Adrenal gland (tissue), 12 donors: Measurements from ENCODE around the gene GTSE1. TPM values are rescaled to one million over a fixed set of nuclear protein-coding genes. Genes with fewer than 3 reads are reported as not detected.

Experiments used
- DNase-seq, 7 donors: peaks; one replicate each; pipeline ENCODE4 v3.0.0-alpha.2; 2019 to 2020
- H3K27ac ChIP-seq, 5 donors: fragments of 200-600 bp; sonication (generic) in 4 of 5; 1 replicate in 3 of 5; 2 replicates in 2 of 5; pipeline versions ENCODE4 v1.5.1 to v1.8.0; 2016 to 2020; ENCODE audit warnings: mild to moderate bottlenecking in 1 of 5
- H3K27me3 ChIP-seq: fragments of 200-600 bp; 2 replicates; pipeline ENCODE4 v1.8.0; 2021
- H3K36me3 ChIP-seq, 2 donors: fragments of 200-600 bp; replicated peaks in 1 of 2; 1 replicate in 1 of 2; 2 replicates in 1 of 2; pipeline versions ENCODE4 v1.5.1 to v1.8.0; 2018 to 2022
- H3K4me1 ChIP-seq, 2 donors: fragments of 200-600 bp; replicated peaks in 1 of 2; 1 replicate in 1 of 2; 2 replicates in 1 of 2; pipeline versions ENCODE4 v1.5.1 to v1.8.0; 2018 to 2021
- H3K4me3 ChIP-seq, 4 donors: fragments of 200-600 bp; sonication (generic) in 3 of 4; one replicate each; pipeline ENCODE4 v1.5.1; 2016 to 2018
- H3K9me3 ChIP-seq, 3 donors: fragments of 200-600 bp; sonication (generic) in 1 of 3; replicated peaks in 1 of 3; 1 replicate in 2 of 3; 2 replicates in 1 of 3; pipeline versions ENCODE4 v1.5.1 to v1.8.0; 2016 to 2021
- POLR2A ChIP-seq, 2 donors: fragments of 450-650 bp; IDR thresholded peaks; one replicate each; pipeline ENCODE4 v1.6.1; 2017; ENCODE audit warnings: antibody characterized with exemption in 2 of 2, mild to moderate bottlenecking in 2 of 2, moderate library complexity in 1 of 2
- WGBS, 4 donors: extraction: QIAGEN DNeasy Blood & Tissue Kit in 2 of 4; methylation state at CpG; one replicate each; pipeline versions ENCODE4 v1.1.5 to v1.1.7; 2013 to 2017; 5-methylcytosine and 5-hydroxymethylcytosine counted together
- intact Hi-C, 2 donors: fragments of 100-400 bp; cut with DNase I; formaldehyde crosslinking; loops; one replicate each; pipeline versions ENCODE4 v1.14.1 to v1.15.0; 2022 to 2023
- polyA plus RNA-seq, 3 donors: library from polyadenylated mRNA; stranded (reverse); fragments of 200-250 nt in 2 of 3; fragments of 350-450 nt in 1 of 3; fragmentation: Illumina TruSeq in 1 of 3; extraction: RNeasy Lipid Tissue Mini Kit (QIAGEN cat#74804) in 1 of 3; gene quantifications; one replicate each; pipeline ENCODE4 v1.2.3, GENCODE V29; 2013 to 2014
- total RNA-seq, 9 donors: library from RNA; depleted of rRNA in 4 of 9; stranded (reverse); fragments of >200 nt in 4 of 9; fragments of 120-200 nt in 1 of 9; fragmentation: NEBNext Ultra II Directional in 1 of 9; extraction: Animal tissue kit (Norgen Biotek cat#: 25700) in 1 of 9; gene quantifications; one replicate each; pipeline versions ENCODE4 v1.1.0 to v1.2.4, GENCODE V29; 2013 to 2023
- TF ChIP-seq, protein P1 (sequence below), 6 experiments: fragments of 450-650 bp in 4 of 6; fragments of 200-600 bp in 2 of 6; sonication (generic) in 1 of 6; IDR thresholded peaks; 1 replicate in 5 of 6; 2 replicates in 1 of 6; pipeline versions ENCODE4 v1.5.1 to v1.8.0; 2016 to 2021; ENCODE audit warnings: antibody characterized with exemption in 6 of 6, mild to moderate bottlenecking in 2 of 6, moderate library complexity in 1 of 6
- donor health status: healthy with polysubstance abuse.
- donor health status: Bipolar disorder and iron deficiency.
- donor health status: DM: yes; HTN: yes; CAD: no.
- donor health status: DM: no; HTN: no; CAD: no.
- donor health status: DM: no; HTN: no; CAD: no.
- donor health status: DM: yes; HTN: yes; CAD: no.

Gene GTSE1
- total and polyA plus RNA-seq, 12 donors, result 0.06 to 5.7 (median 1.0) TPM

DNA sequence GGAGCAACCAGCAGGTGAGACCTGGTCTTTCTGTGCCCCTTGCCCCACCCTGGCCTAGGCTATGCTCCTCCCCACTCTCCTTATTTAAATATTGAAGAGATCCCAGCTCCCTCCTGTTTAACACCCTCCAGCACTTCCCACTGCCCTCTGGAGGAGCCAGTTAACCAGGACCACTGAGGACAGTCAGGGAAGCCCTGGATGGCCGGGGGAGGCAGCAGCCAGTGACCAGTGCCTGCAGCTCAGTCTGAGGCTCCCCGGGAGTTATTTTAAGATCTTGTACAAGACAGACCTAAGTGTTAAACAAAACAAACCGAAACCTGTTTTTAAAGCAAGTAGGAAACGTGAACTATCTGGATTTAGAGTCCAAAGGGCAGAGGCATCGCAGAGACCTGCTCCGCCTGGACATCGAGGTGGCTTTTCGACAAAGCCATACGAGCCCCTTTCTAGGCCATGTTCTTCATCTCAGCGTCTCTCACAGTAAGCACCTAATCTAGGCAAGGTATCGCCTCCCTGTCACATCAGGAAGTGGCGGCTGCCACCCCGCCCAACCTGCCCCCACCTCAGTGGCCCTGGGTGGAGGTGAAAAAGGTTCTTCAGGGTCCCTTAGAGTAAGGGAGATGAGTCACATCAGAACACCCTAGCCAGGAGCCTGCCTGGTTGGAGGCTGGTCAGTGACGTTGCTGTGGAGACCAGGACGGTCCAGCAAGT, 74.1 kb downstream of the GTSE1 start:
- Histone ChIP-seq H3K4me1 (no peaks in the 10 kb centered on the region), H3K9me3 (peaks cover 0 to under 1% (median 0%) of the 10 kb centered on the region in 3 donors), H3K27me3 (peaks cover 5% of the 10 kb centered on the region), H3K36me3 (no peaks in the 10 kb centered on the region), H3K27ac (no peak overlapping the region), H3K4me3 (no peak overlapping the region)
- WGBS, 4 donors, result 79 to 84% (median 82%) methylated on average over 14 to 15 of the region's 15 CpGs
- DNase-seq, result no peak
- TF ChIP-seq, protein P1, sequence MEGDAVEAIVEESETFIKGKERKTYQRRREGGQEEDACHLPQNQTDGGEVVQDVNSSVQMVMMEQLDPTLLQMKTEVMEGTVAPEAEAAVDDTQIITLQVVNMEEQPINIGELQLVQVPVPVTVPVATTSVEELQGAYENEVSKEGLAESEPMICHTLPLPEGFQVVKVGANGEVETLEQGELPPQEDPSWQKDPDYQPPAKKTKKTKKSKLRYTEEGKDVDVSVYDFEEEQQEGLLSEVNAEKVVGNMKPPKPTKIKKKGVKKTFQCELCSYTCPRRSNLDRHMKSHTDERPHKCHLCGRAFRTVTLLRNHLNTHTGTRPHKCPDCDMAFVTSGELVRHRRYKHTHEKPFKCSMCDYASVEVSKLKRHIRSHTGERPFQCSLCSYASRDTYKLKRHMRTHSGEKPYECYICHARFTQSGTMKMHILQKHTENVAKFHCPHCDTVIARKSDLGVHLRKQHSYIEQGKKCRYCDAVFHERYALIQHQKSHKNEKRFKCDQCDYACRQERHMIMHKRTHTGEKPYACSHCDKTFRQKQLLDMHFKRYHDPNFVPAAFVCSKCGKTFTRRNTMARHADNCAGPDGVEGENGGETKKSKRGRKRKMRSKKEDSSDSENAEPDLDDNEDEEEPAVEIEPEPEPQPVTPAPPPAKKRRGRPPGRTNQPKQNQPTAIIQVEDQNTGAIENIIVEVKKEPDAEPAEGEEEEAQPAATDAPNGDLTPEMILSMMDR (IDR thresholded peaks at IDR 0.05), result no peak
- no peak for TF ChIP-seq POLR2A (IDR thresholded peaks at IDR 0.05)
- intact Hi-C loops, result no loop called here

DNA sequence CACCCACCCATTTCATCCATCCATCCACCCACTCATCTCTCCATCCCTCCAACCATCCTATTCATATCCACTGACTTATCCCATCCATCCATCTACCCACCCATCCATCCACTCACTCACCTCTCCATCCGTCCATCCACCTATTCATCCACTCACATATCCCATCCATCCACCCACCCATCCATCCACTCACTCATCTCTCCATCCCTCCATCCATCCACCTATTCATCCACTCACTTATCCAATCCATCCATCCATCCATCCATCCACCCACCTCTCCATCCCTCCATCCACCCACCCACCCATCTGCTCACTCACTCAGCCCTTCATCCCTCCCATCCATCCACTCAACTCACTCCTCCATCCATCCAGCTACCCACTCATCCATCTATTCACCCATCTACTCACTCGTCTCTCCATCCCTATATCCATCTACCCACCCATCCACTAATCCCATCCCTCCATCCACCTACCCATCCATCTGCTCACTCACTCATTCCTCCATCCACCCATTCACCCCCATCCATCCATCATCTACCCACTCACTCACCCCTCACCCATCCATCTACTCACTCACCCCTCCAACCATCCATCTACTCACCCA, 75.1 kb downstream of the GTSE1 start:
- Histone ChIP-seq H3K27me3 (peaks cover 3% of the 10 kb centered on the region), H3K9me3 (peaks cover 0 to 7% (median 0%) of the 10 kb centered on the region in 3 donors), H3K36me3 (no peaks in the 10 kb centered on the region), H3K27ac (no peak overlapping the region), H3K4me3 (no peak overlapping the region), H3K4me1 (no peaks in the 10 kb centered on the region)
- 76 to 87% (median 81%) methylated on average over 2 of the region's 2 CpGs for WGBS, 4 donors
- no peak for DNase-seq
- no peak for TF ChIP-seq POLR2A (IDR thresholded peaks at IDR 0.05)
- TF ChIP-seq, protein P1 (IDR thresholded peaks at IDR 0.05), result no peak
- intact Hi-C loops, result no loop called here

DNA sequence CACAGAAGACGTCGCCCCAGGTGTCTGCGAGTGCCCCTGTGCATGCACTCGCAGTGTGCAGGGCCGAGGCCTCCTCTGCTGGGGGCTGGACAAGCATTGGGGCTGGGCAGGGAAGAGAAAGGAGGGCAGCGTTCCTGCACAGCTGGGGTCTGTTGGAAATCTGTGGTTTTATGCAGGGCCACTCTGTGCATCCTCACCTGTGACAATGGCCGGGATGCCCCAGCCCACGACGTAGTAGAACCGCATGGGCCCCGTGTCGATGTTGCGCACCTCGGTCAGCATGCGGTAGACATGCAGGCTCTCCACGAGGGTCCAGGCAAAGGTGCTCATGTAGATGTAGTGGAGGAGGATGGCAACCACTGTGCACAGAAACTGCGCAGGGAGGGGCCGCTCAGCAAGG, 76.0 kb downstream of the GTSE1 start:
- WGBS, 4 donors, result 86 to 96% (median 89%) methylated on average over 16 to 18 of the region's 18 CpGs
- peaks cover under 1 to 6% of the 10 kb centered on the region in 2 donors for H3K4me1 ChIP-seq
- TF ChIP-seq POLR2A (IDR thresholded peaks at IDR 0.05), result no peak
- no peaks in the 10 kb centered on the region for H3K36me3 ChIP-seq
- H3K27me3 ChIP-seq, result no peaks in the 10 kb centered on the region
- no peak for DNase-seq
- no peak overlapping the region for H3K4me3 ChIP-seq
- intact Hi-C loops, result no loop called here
- peaks cover 0 to 7% (median 0%) of the 10 kb centered on the region in 3 donors for H3K9me3 ChIP-seq
- H3K27ac ChIP-seq, result no peak overlapping the region

DNA sequence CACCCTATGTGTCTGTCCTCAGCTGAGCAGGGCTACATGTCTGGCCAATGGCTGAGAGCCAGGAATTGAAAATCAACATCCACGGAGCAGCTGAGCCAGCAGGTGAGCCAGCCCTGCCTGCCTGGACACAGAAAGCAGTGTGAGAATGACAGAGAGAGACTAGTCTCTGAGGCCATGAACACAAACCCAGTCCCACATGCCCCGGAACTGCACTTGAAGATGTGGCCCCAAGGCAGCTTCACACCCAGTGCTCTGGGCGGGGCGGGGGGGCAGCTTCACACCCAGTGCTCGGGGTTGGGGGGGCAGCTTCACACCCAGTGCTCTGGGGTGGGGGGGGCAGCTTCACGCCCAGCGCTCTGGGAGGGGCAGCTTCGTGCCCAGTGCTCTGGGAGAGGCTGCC, 76.5 kb downstream of the GTSE1 start:
- Histone ChIP-seq H3K27ac (no peak overlapping the region), H3K4me1 (peaks cover 6 to 11% of the 10 kb centered on the region in 2 donors), H3K27me3 (no peaks in the 10 kb centered on the region), H3K36me3 (no peaks in the 10 kb centered on the region), H3K4me3 (no peak overlapping the region), H3K9me3 (peaks cover 0 to 7% (median 0%) of the 10 kb centered on the region in 3 donors)
- no peak for DNase-seq
- TF ChIP-seq, protein P1 (IDR thresholded peaks at IDR 0.05), result no peak
- TF ChIP-seq POLR2A (IDR thresholded peaks at IDR 0.05), result no peak
- WGBS, 4 donors, result 50 to 70% (median 59%) methylated on average over 1 to 8 of the region's 8 CpGs
- intact Hi-C loops, result no loop called here
